ENCODE measurements around the gene SPTB.

DNA sequence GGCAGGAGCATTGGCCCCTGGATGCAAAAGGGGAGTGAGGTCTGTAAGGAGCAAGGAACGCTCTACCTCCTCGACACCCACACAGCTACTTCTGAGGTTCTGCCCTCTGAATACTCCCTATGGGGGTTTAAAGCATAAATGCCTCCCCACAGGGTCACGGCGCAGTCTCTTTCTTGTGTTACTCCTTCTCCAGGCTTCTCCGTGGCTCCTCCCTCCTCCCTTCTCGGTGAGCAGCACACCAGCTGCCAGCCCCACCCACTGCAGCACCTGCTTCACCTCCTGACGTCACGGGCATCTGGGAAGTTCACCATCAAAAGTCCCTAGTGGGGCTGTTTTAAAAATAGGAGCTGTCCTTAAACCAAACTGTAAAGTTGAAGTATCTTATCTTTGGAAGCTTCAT is 67.3 kb downstream of the SPTB start:
- TF ChIP-seq, protein P1, sequence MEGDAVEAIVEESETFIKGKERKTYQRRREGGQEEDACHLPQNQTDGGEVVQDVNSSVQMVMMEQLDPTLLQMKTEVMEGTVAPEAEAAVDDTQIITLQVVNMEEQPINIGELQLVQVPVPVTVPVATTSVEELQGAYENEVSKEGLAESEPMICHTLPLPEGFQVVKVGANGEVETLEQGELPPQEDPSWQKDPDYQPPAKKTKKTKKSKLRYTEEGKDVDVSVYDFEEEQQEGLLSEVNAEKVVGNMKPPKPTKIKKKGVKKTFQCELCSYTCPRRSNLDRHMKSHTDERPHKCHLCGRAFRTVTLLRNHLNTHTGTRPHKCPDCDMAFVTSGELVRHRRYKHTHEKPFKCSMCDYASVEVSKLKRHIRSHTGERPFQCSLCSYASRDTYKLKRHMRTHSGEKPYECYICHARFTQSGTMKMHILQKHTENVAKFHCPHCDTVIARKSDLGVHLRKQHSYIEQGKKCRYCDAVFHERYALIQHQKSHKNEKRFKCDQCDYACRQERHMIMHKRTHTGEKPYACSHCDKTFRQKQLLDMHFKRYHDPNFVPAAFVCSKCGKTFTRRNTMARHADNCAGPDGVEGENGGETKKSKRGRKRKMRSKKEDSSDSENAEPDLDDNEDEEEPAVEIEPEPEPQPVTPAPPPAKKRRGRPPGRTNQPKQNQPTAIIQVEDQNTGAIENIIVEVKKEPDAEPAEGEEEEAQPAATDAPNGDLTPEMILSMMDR (IDR thresholded peaks at IDR 0.05; ENCODE audit: borderline replicate concordance, extremely low read depth, low read length, poor library complexity, severe bottlenecking) = no peak
- TF ChIP-seq EZH2 (IDR thresholded peaks at IDR 0.05; ENCODE audit: borderline replicate concordance, low read depth, low read length, severe bottlenecking) = no peak

All from DND-41 (cell line).